Erythroblast (primary cell): ENCODE data around the gene HNRNPK.
"Not testable (repeated sequence)": the region's sequence is repeated elsewhere in the genome, so short reads cannot be mapped to it uniquely, and the experiment has no call there.

Experiments
- DNase-seq, 2 experiments: peaks; one replicate each; lab custom pipeline; 2025; lab: John Stamatoyannopoulos, UW
- GATA1 ChIP-seq: IDR thresholded peaks from 2 replicates; pipeline ENCODE4 v1.6.1; 2011; ENCODE audit warnings: low read depth, mild to moderate bottlenecking, control low read depth, low read length, moderate library complexity
- POLR2A ChIP-seq: IDR thresholded peaks from 2 replicates; pipeline ENCODE4 v1.6.1; 2011; ENCODE audit warnings: mild to moderate bottlenecking, low read length

The HNRNPK gene

DNA sequence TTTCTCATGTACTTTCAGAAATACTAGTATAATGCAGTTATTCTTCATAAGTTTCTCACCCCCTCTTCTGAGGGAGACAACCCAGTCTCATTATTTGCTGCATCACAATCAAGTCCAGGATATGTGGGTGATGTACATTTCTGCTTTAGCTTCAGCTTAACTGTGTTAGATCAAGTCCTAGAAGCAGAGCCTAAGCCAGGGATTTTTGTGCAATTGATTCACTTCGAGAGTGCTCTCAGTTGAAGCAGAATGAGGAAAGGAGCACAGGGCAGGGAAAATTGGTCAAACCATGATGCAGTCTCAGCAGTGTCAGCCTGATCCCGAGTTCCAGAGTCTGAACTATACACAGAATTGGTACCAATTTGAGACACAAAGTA is 15.1 kb downstream of the HNRNPK start:
- DNase-seq: peak; percentile 15 to 41
- TF ChIP-seq GATA1: no peak
- no peak for TF ChIP-seq POLR2A

DNA sequence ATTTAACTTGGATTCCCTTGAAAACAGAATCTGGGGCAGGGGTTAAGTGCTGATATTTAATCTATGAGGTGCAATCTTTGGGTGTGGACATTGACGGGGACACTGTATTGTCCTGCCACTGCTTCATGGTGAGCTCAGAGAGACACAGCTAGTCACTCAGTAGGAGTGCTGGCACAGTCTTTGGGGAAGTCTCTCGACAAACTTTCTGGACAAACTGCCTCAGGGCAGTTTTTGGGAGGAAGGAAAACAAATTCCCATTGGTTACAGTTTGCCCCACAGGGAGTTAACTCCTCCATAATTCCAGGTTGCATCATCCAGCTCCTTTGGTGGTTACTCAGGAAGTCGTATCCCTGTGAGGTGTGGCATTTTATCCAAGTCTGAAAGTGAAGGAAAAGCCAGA is 17.9 kb downstream of the HNRNPK start:
- TF ChIP-seq GATA1 (no peak), POLR2A (no peak)
- peak; percentile 18 to 23 for DNase-seq

DNA sequence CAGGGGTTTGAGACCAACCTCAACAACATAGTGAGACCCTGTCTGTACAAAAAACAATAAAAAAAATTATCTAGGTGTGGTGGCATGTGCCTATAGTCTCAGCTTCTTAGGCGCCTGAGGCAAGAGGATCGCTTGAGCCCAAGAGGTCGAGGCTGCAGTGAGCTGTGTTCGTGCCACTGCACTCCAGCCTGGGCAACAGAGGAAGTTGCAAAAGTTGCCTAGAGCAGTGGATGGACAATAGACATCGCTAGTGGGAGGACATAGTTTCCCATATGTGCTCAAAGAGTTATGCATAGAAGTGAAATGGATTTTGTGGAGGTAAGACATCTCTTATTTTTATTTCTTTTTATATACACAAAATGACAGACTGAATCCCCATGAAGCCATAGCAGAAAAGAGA is 19.0 kb downstream of the HNRNPK start:
- DNase-seq: no peak
- TF ChIP-seq POLR2A (no peak), GATA1 (no peak)

DNA sequence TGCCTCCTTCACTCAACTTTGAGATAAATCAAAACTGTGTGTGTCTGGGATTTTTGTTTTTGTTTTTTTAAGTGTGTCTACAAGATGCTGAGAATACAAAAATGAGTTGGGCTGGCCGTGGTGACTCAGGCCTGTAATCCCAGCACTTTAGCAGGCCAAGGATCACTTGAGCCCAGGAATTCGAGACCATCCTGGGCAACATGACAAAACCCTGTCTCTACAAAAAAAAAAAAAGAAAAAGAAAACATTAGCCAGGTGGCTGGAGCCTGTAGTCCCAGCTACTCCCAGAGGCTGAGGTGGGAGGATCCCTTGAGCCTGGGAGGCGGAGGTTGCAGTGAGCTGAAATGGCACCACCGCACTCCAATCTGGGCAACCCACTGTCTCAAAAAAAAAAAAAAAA is 21.0 kb downstream of the HNRNPK start:
- DNase-seq: no peak
- TF ChIP-seq GATA1 (no peak), POLR2A (no peak)

DNA sequence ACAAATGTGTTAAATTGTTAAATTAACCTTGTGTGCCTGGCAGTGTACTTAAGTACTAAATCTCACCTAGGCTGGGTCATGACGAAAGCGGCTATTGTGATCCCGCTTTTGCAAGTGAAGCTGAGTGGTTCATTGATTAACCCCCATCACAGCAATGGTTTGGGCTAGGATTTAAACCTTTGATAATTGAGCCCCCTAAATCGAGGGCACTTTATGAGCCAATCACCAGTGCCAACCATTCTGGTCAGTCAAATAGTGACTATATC is 22.8 kb downstream of the HNRNPK start:
- DNase-seq: no peak
- TF ChIP-seq GATA1 (no peak), POLR2A (no peak)

DNA sequence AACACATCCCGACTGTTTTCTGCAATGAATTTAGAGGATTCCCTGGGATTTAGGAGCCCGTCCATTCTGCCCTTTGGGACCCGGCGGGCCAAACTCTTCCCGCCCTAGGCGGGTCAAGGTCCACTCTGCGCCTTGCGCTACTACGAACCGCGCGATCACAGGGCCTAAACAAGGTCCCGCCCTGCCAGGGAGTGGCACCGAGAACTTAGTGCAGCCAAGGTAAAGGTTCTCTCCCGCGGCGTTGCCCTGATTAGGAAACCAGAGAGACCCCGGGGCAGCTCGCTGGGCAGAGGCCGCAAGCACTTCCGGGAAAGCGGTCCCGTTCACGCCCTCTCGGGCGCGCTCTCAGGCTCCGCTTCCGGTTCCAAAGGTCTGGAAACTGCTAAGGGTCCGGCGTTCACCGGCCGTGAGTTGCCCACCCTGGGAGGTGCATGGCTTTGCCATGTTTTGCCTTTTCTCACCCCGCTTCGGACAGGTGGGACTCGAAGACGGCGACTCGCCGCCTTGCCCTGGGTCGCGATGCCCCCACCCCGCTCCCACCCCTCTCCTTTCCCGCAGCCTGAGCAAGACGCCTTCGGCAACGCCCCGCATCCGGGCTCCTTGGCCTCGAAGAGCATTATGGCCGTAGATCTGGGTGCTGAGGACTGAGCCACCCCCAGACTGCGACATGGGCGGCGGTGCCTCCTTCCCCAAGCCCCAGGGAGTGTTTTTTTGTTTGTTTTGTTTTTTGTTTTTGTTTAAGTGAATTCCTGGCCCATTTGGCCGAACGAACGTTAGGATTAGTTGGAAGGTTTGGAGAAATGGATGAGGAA is 23.4 kb downstream of the HNRNPK start:
- TF ChIP-seq POLR2A (peak; percentile 76), GATA1 (no peak)
- peak; percentile 84 for DNase-seq

DNA sequence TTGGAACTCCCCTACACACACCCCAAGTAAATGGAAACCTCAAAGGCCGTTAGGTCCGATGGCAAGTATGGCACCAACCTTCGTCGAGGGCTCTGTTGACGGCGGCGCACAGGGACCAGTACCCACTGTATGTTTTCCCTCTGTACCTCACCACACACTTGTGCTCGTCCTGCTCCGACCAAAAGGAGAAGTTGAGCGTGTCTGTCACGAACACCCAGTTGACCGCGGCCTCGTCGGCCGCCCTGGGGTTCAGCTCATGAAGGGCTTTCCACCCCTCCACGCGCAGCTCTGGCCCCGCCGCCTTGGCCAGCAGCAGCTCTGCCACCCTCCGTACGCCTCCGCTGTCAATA is 24.0 kb downstream of the HNRNPK start:
- TF ChIP-seq POLR2A (no peak), GATA1 (no peak)
- DNase-seq: peak; percentile 75 to 80

DNA sequence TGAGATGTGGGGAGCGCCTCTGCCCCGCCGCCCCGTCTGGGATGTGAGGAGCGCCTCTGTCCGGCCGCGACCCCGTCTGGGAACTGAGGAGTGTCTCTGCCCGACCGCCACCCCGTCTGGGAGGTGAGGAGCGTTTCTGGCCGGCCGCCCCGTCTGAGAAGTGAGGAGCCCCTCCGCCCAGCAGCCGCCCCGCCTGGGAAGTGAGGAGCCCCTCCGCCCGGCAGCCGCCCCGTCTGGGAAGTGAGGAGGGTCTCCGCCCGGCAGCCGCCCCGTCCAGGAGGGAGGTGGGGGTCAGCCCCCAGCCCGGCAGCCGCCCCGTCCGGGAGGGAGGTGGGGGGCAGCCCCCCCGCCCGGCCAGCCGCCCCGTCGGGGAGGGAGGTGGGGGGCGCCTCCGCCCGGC is 31.9 kb downstream of the HNRNPK start:
- not testable (repeated sequence) for DNase-seq

DNA sequence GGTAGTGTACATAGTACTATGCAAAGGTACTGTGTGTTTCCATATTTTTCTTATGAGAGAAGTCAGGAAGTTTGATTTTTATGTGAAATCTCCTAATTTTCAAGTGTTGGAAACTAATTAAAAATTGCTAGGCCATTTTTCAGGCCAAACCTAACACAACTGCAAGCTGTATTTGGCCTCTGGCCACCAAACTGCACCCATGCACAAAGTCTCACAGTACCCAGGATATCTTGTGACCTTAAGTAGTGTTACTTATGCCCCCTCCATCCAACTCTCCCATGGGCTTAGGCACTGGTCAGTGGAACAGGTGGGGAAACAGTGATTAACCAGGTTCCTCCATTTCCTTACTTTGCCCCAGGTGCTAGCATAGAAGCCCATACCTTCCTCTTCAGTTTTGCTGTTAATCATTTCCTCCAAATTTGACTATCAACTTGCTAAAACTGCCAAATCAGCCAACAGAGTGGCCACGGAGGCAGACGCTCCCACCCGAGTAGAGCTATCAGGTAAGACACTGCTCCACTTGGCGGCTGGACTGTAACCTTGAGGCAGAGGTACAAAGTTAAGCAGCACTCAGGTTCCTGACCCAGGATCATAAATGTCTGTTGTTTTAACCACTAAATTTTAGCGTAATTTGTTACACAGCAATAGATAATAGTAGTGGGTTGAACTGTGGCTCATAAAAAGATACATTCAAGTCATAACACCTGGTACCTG is 39.3 kb downstream of the HNRNPK start:
- TF ChIP-seq POLR2A: no peak
- TF ChIP-seq GATA1: no peak

DNA sequence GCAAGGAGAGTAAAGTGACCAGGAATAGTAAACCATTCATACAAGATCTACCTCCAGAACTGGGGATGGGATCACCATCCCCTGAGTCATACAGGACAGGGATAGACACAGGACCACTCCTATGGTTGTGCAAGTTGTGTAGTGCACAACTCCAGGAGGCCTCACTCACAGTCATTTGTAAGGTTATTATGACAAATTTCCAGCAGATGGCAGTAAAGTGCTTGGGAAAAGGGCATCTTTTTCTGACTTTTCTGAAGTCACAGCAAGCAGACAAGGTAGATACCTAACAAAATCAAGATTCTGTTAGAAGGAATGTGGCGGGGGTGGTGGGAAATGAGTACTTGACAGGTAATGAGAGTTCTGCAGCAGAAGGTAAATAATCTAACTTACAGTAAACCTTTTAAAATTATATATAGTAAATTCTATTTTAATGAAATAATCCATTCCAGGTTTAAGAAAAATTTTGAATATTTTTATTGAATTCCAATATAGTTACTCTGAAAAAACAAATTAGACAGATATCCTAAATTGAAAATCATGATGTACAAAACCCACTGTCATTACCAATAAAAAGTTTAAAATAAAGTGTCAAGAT is 42.1 kb downstream of the HNRNPK start:
- peak; percentile 67 to 82 for DNase-seq
- TF ChIP-seq GATA1: no peak
- TF ChIP-seq POLR2A: no peak

More for the DNA sequence above, 39.3 kb downstream of the HNRNPK start:
- no peak for DNase-seq

DNA sequence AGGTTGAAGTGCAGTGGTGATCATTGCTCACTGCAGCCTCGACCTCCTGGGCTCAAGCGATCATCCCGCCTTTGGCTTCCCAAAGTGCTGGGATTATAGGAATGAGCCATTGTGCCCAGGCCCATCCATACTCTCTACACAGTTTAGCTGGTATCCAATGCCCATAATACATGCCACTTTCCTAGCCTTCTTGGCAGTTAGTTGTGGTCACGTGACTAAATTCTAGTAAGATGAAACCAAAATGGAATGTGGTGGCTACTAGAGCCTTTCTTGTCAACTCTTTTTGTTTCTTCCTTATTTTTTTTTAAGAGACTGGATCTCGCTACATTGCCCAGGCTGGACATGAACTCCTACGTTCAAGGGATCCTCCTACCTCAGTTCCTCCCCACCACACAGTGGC is 43.5 kb downstream of the HNRNPK start:
- TF ChIP-seq GATA1: no peak
- no peak for TF ChIP-seq POLR2A
- DNase-seq: no peak

DNA sequence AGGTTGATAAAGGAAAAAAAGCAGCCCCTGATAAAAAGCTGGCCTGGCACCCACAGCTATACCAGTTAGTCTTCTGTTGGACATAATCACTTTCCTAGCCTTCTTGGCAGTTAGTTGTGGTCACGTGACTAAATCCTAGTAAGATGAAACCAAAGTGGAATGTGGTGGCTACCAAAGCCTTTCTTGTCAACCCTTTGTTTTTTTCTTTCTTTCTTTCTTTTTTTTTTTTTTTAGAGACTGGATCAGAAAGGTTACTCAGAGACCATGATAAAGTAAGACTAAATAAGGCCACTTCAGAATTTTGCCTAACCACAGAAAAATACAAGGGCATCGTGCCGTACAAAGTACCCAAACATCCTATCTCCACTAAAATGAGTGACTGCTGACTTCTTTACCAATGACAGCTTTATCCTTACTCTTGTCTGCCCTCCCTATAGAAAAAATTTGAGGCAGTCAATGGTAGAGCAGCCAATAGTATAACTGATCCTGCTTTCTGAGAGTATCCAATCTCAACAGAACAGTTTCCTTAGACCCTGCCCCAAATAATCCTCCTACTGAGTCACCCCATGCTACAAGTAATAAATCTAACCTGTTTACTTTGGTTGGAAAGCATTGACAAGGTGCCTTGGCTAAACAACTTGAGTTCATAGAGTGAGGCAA is 44.6 kb downstream of the HNRNPK start:
- TF ChIP-seq POLR2A: no peak
- TF ChIP-seq GATA1: no peak
- no peak for DNase-seq

DNA sequence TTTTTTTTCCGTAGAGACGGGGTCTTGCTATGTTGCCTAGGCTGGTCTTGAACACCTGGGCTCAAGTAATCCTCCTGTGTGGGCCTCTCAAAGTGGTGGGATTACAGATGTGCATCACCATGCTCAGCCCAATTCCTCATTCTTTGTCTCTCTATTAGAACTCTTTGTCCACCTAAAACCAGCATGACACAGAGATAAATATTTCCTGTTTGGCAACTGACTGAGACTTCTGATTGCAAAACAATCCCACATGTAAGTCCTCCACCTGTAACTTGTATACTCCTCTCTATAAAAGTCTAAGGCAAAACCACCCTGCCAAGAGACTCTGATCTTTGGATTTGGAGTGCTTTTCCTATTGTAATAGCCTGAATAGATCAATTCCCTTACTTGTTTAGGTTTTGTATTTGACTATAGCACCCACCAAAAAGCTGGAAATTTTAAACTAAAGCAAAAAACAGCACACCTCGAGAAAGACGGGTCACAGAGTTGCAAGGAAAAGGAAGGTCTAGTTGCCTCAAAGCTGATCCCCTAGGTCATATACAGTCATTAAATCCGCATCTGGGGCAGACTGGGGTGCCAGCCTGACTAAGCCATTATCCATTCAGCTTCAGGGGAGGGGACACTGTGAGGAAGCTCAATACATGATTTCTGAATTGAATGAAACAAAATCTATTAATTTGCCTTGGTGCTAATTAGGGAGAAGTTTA is 45.3 kb downstream of the HNRNPK start:
- no peak for TF ChIP-seq POLR2A
- no peak for TF ChIP-seq GATA1
- no peak for DNase-seq
